Thyroid gland (tissue), 4 donors: Measurements from ENCODE around the gene SPATS2L.

Experiments used
- POLR2A ChIP-seq, 2 donors: fragments of 450-650 bp; IDR thresholded peaks; one replicate each; pipeline ENCODE4 v1.6.1; 2017; ENCODE audit warnings: antibody characterized with exemption in 2 of 2, mild to moderate bottlenecking in 2 of 2, moderate library complexity in 1 of 2
- TF ChIP-seq, protein P1 (sequence below), 6 experiments: fragments of 200-600 bp in 3 of 6; fragments of 450-650 bp in 3 of 6; sonication (generic) in 3 of 6; IDR thresholded peaks; one replicate each; pipeline ENCODE4 v1.5.1; 2016 to 2019; ENCODE audit warnings: antibody characterized with exemption in 6 of 6, mild to moderate bottlenecking in 2 of 6, inconsistent platforms in 1 of 6, moderate library complexity in 1 of 6

DNA sequence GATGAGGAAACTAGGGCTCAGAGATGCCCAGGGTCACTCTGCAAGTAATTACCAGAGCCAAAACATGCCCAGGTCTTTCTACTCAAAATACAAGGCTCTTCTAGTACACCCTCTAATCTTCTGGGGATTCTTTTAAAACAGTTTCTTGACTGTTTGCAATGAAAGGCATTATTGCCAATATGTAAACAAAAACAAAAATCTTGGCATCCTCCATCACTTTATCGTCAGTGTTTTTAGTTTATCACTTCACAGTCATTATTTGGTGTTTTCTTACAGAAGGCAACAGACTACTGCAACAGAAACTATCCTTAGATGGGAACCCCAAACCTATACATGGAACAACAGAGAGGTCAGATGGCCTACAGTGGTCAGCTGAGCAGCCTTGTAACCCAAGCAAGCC is 132.4 kb downstream of the SPATS2L start:
- TF ChIP-seq POLR2A (IDR thresholded peaks at IDR 0.05), result no peak
- TF ChIP-seq, protein P1, sequence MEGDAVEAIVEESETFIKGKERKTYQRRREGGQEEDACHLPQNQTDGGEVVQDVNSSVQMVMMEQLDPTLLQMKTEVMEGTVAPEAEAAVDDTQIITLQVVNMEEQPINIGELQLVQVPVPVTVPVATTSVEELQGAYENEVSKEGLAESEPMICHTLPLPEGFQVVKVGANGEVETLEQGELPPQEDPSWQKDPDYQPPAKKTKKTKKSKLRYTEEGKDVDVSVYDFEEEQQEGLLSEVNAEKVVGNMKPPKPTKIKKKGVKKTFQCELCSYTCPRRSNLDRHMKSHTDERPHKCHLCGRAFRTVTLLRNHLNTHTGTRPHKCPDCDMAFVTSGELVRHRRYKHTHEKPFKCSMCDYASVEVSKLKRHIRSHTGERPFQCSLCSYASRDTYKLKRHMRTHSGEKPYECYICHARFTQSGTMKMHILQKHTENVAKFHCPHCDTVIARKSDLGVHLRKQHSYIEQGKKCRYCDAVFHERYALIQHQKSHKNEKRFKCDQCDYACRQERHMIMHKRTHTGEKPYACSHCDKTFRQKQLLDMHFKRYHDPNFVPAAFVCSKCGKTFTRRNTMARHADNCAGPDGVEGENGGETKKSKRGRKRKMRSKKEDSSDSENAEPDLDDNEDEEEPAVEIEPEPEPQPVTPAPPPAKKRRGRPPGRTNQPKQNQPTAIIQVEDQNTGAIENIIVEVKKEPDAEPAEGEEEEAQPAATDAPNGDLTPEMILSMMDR (IDR thresholded peaks at IDR 0.05), result no peak
